ENCODE measurements around the gene FOXC2.

Gene FOXC2

GRCh38 chr16:86562356-86562755, 4.3 kb upstream of the FOXC2 start:
- no peak for TF ChIP-seq CTCF (IDR thresholded peaks at IDR 0.05; ENCODE audit: low read depth, low read length, missing control alignments)
- no peak overlapping the region for H3K4me3 ChIP-seq (ENCODE audit: low read depth, low read length)
- DNase-seq (ENCODE audit: low read depth) = no peak

GRCh38 chr16:86563469-86564345, 2.9 kb upstream of the FOXC2 start:
- peak; percentile 57 for DNase-seq (ENCODE audit: low read depth)
- peak; percentile 99 for TF ChIP-seq CTCF (IDR thresholded peaks at IDR 0.05; ENCODE audit: low read depth, low read length, missing control alignments)
- H3K4me3 ChIP-seq (ENCODE audit: low read depth, low read length) = no peak overlapping the region

- no peak for DNase-seq (ENCODE audit: low read depth)
- no peak overlapping the region for H3K4me3 ChIP-seq (ENCODE audit: low read depth, low read length)
- TF ChIP-seq CTCF (IDR thresholded peaks at IDR 0.05; ENCODE audit: low read depth, low read length, missing control alignments) = no peak
These were observed 1.4 kb upstream of the FOXC2 start for GRCh38 chr16:86565181-86565631.

GRCh38 chr16:86565644-86566511, 751 bp upstream of the FOXC2 start:
- no peak for DNase-seq (ENCODE audit: low read depth)
- H3K4me3 ChIP-seq (ENCODE audit: low read depth, low read length) = no peak overlapping the region
- no peak for TF ChIP-seq CTCF (IDR thresholded peaks at IDR 0.05; ENCODE audit: low read depth, low read length, missing control alignments)

- no peak for TF ChIP-seq CTCF (IDR thresholded peaks at IDR 0.05; ENCODE audit: low read depth, low read length, missing control alignments)
- DNase-seq (ENCODE audit: low read depth) = no peak
- no peak overlapping the region for H3K4me3 ChIP-seq (ENCODE audit: low read depth, low read length)
These were observed 504 bp downstream of the FOXC2 start for GRCh38 chr16:86566966-86567700.

- no peak for DNase-seq (ENCODE audit: low read depth)
- H3K4me3 ChIP-seq (ENCODE audit: low read depth, low read length) = no peak overlapping the region
- TF ChIP-seq CTCF (IDR thresholded peaks at IDR 0.05; ENCODE audit: low read depth, low read length, missing control alignments) = no peak
These were observed 1.3 kb downstream of the FOXC2 start for GRCh38 chr16:86567701-86568581.
